Measurements from ENCODE around the gene CDH4. TPM values are rescaled to one million over a fixed set of nuclear protein-coding genes. Genes with fewer than 3 reads are reported as not detected.

Gene CDH4
- total RNA-seq, 1 donor from 2014 or later: not detected

DNA sequence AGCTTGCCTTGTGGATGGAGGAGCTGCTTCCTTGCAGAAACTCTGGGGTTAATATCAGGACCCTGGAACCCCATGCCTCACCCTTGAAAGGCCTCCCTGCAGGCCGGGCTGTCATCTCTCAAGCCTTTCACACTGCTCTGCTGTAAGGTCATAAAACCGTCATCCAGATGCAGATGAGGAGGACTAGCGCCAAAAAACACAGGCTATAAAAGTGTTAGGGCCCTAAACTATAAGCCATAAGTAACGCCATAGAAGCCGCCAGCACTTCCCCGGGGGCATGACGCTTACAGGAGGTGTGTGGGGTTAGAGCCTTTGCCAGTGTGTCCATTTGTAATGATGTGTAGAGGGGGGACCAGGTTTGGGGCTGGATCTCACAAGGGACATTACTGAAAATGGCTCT, 47.6 kb downstream of the CDH4 start:
- Mint-ChIP-seq H3K9me3 (no peaks in the 10 kb centered on the region), H3K36me3 (ENCODE audit: low read depth) (no peaks in the 10 kb centered on the region), H3K4me3 (no peak overlapping the region), H3K27me3 (no peaks in the 10 kb centered on the region), H3K27ac (no peak overlapping the region), H3K4me1 (no peaks in the 10 kb centered on the region)
- intact Hi-C loops (cut with micrococcal nuclease): no loop called here
- ChIA-PET POLR2A (no interaction called here), CTCF (no interaction called here)
- ATAC-seq (ENCODE audit: low read depth): no peak
- TF ChIP-seq, protein P1, sequence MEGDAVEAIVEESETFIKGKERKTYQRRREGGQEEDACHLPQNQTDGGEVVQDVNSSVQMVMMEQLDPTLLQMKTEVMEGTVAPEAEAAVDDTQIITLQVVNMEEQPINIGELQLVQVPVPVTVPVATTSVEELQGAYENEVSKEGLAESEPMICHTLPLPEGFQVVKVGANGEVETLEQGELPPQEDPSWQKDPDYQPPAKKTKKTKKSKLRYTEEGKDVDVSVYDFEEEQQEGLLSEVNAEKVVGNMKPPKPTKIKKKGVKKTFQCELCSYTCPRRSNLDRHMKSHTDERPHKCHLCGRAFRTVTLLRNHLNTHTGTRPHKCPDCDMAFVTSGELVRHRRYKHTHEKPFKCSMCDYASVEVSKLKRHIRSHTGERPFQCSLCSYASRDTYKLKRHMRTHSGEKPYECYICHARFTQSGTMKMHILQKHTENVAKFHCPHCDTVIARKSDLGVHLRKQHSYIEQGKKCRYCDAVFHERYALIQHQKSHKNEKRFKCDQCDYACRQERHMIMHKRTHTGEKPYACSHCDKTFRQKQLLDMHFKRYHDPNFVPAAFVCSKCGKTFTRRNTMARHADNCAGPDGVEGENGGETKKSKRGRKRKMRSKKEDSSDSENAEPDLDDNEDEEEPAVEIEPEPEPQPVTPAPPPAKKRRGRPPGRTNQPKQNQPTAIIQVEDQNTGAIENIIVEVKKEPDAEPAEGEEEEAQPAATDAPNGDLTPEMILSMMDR (IDR thresholded peaks at IDR 0.05): no peak
- DNase-seq: no peak

DNA sequence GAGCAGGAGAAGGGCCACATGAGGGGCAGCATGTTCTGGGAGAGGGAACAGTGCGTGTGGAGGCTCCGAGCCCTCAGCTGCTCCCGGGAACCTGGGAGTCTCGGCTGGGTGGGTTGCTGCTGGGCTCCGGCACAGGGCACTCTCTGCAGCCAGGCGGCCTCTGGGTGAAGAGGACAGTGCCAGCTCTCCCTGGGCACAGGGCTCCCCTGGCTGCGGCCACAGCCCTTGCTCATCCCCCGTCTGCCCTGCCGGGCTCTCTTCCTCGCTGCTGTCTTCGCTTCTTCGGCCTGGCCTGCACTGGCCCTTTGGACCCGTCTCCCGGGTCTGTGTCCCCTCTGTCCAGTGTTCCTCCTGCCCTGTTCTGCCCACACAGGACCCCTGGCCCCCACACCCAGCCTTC, 48.2 kb downstream of the CDH4 start:
- no peak overlapping the region for H3K27ac Mint-ChIP-seq
- no peaks in the 10 kb centered on the region for H3K4me1 Mint-ChIP-seq
- no peaks in the 10 kb centered on the region for H3K27me3 Mint-ChIP-seq
- DNase-seq: no peak
- H3K9me3 Mint-ChIP-seq: no peaks in the 10 kb centered on the region
- no peak for ATAC-seq (ENCODE audit: low read depth)
- POLR2A ChIA-PET: no interaction called here
- TF ChIP-seq, protein P1 (IDR thresholded peaks at IDR 0.05): no peak
- H3K4me3 Mint-ChIP-seq: no peak overlapping the region
- intact Hi-C loops (cut with micrococcal nuclease): no loop called here
- no peaks in the 10 kb centered on the region for H3K36me3 Mint-ChIP-seq (ENCODE audit: low read depth)
- CTCF ChIA-PET: no interaction called here

DNA sequence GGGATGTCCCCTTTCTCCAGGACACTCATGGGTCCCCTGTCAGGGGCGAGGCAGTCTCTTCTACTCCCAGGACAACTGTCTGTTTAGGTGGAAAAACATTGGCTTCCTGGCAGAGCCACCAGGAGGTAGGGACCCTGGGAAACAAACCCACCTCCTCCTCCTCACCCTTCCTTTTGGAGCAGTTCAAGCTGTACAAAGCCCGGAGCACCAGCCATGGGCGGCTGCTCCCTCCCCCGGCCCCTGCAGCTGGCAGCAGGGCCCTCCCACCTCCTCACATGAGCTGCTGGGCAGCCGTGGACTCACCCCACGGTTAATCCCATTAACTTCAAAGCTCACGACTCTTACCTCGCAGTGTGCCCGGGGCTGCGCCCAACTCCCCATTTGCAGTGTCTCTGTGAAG, 48.6 kb downstream of the CDH4 start:
- no peaks in the 10 kb centered on the region for H3K4me1 Mint-ChIP-seq
- POLR2A ChIA-PET: no interaction called here

DNA sequence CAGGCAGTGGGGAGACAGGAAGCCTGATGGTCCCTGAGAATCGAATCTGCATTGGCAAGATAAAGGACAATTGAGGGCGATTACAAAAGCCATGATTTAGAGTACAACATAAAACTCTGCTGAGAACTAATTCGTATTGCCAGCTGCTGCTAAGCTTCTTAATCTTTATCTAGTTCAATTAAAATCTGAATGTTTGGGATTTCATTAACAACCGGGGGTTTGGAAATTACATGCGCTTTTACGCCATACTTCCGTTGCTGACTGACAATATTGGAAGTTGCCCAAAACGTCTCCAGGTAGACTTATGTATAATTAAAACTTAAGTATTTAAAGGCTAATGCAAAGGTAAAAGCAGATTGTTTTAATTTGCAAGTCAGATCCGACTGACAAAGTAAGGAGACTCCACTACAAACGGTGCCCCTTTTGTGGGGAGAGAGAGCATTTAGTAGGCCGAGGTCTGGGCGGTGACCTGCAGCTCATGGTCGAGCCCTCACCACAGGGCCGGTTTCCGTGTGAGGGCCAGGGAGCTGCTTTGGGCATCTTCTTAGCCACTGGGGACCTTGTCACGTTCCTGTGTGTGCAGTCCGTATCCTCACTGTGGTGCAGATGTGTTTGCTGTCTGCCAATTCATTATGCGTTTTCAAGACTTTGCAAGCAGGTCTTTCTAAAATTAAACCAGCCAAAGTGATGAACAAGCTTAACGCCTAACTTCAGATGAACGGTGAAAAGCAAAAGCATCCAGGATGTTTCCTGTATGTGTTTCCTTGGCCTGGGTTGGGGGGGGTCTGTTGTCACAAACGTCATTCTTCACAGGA, 49.9 kb downstream of the CDH4 start:
- H3K27ac Mint-ChIP-seq: no peak overlapping the region
- H3K4me3 Mint-ChIP-seq: no peak overlapping the region
- CTCF ChIA-PET: no interaction called here
- H3K4me1 Mint-ChIP-seq: no peaks in the 10 kb centered on the region
- H3K27me3 Mint-ChIP-seq: no peaks in the 10 kb centered on the region
- POLR2A ChIA-PET: no interaction called here
- no peaks in the 10 kb centered on the region for H3K9me3 Mint-ChIP-seq
- TF ChIP-seq, protein P1 (IDR thresholded peaks at IDR 0.05): no peak
- intact Hi-C loops (cut with micrococcal nuclease): no loop called here
- H3K36me3 Mint-ChIP-seq (ENCODE audit: low read depth): no peaks in the 10 kb centered on the region
- DNase-seq (no peak), ATAC-seq (ENCODE audit: low read depth) (no peak)

More for the DNA sequence above, 48.6 kb downstream of the CDH4 start:
- Mint-ChIP-seq H3K4me3 (no peak overlapping the region), H3K36me3 (ENCODE audit: low read depth) (no peaks in the 10 kb centered on the region), H3K9me3 (no peaks in the 10 kb centered on the region), H3K27ac (no peak overlapping the region), H3K27me3 (no peaks in the 10 kb centered on the region)
- ATAC-seq (ENCODE audit: low read depth) (no peak), DNase-seq (no peak)
- TF ChIP-seq, protein P1 (IDR thresholded peaks at IDR 0.05): no peak
- intact Hi-C loops (cut with micrococcal nuclease): no loop called here
- CTCF ChIA-PET: no interaction called here

DNA sequence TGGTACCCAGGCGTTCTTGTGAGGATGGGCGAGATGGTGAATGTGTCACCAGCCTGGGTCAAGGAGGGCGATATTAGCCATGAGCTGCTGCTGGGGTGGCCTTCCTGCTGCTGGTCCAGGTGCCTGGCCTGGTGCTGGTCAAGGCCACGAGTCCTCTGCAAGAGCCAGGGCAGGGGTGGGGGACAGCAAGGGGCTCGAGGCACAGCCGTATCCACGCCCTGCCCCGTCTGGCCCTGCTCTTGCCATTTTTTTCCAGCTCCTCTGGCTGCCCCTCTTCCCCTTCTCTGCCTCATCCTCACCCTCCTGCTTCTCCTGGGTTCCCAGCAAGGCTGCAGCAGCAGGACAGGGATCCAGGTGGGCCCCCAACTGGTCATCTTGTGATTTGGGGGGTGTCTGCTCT, 51.2 kb downstream of the CDH4 start:
- intact Hi-C loops (cut with micrococcal nuclease): no loop called here
- Mint-ChIP-seq H3K27ac (no peak overlapping the region), H3K9me3 (no peaks in the 10 kb centered on the region), H3K36me3 (ENCODE audit: low read depth) (no peaks in the 10 kb centered on the region), H3K4me1 (no peaks in the 10 kb centered on the region), H3K27me3 (no peaks in the 10 kb centered on the region), H3K4me3 (no peak overlapping the region)
- TF ChIP-seq, protein P1 (IDR thresholded peaks at IDR 0.05): no peak
- ChIA-PET POLR2A (no interaction called here), CTCF (no interaction called here)
- DNase-seq (no peak), ATAC-seq (ENCODE audit: low read depth) (no peak)

Measured in activated B cell treated with CpG ODN at 0.5 μM for 24 hours (primary cell).